M059J (cell line): Measurements from ENCODE around the gene OTOP3. TPM values are rescaled to one million over a fixed set of nuclear protein-coding genes. Genes with fewer than 3 reads are reported as not detected.

Experiments used
- DNase-seq: peaks from one replicate; pipeline ENCODE4 v3.0.0-alpha.2; 2012; ENCODE audit warnings: low read depth
- total RNA-seq: library from RNA; depleted of rRNA; stranded (reverse); fragments of >200 nt; shearing (Covaris generic); gene quantifications from 2 replicates; pipeline ENCODE4 v1.2.3, GENCODE V29; 2014

OTOP3 gene
- total RNA-seq, 1 experiment from 2014 or later, result not detected

GRCh38 chr17:74941128-74941725 lies 5.5 kb downstream of the OTOP3 start:
- DNase-seq, result no peak

DNA sequence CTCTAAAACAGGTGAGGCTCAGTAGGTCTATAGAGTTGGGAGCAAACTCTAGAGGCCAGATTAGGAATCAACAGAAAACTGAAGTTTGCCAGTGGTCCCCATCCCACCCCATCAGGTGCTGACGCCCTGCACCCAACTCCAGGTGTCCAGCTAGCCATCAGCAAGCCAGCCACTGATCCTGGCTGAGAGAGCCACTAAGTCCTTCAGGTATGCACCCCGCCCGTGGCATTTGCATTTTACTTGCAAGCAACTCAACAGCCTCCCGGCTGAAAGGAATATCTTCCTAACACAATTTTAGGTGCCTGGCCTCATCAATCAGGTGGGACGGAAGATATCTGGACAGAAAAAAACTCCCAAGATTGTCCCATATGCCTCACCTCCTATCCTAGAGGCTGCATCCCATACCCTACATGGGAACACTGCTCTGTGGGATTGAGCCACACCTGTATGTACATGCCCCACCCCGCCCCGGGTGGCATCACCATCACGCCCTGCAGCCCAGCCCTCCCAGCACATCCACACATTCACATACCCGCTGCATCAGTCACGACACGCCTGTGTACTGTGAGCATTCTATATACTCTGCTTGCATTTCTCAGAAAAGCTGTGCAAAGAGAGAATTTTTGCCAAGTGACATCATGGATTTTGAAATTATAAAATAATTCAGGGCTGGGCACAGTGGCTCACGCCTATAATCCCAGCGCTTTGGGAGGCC lies 8.3 kb downstream of the OTOP3 start:
- no peak for DNase-seq

DNA sequence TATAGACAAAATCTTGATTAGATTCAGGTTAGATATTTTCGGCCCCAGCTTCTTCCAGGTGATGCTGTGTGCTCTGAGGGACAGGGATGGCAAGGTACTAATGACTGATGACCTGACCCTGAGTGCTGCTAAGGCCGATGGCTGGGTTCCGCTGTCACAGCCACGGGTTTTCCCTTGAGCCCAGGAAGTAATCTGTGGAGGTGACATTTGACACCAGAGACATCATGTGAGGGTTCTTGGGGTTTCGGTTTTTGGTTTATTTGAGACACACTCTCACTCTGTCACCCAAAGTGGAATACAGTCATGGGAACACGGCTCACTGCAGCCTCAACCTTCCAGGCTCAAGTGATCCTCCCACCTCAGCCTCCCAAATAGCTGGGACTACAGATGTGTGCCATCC lies 9.8 kb downstream of the OTOP3 start:
- DNase-seq, result no peak

- no peak for DNase-seq
These were observed 10.9 kb downstream of the OTOP3 start for GRCh38 chr17:74946641-74947040.

GRCh38 chr17:74947041-74947754 lies 11.5 kb downstream of the OTOP3 start:
- DNase-seq, result no peak

GRCh38 chr17:74949455-74950115 lies 13.9 kb downstream of the OTOP3 start:
- DNase-seq, result no peak

GRCh38 chr17:74950207-74950606 lies 14.5 kb downstream of the OTOP3 start:
- no peak for DNase-seq

- DNase-seq, result no peak
These were observed 15.4 kb downstream of the OTOP3 start for GRCh38 chr17:74951065-74951464.

DNA sequence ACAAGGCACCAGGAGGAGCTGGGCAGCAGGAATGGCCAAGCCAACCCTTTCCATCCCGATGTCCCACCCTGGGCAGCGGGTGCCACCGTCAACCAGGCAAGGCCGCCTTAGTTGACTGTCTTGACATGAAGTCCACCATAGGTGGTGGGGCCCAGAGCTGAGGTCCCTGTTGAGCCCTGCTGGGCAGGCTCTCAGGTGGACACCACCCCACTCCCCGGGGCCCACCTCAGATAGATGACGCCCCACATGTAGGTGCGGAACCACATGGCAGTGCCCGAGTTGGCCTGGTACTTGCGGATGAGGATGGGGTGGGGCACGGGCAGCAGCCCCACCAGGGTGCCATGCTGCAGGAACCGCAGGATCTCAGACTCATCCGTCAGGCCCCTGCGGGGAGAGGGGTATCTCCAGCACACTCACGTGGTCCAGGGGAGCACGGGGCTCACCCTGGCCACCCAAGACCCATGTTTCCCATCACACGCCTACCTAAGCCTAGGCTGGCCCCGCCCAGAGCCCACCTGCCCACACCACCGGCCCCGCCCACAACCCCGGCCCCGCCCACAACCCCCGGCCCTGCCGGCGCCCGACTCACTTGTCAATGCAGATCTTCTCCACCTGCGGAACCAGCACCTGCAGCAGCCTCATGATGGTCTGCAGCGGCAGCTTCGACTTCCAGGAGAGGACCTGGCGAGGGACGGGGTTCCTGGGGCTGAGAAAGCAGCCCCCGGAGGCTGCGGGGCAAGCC lies 16.2 kb downstream of the OTOP3 start:
- DNase-seq, result no peak

DNA sequence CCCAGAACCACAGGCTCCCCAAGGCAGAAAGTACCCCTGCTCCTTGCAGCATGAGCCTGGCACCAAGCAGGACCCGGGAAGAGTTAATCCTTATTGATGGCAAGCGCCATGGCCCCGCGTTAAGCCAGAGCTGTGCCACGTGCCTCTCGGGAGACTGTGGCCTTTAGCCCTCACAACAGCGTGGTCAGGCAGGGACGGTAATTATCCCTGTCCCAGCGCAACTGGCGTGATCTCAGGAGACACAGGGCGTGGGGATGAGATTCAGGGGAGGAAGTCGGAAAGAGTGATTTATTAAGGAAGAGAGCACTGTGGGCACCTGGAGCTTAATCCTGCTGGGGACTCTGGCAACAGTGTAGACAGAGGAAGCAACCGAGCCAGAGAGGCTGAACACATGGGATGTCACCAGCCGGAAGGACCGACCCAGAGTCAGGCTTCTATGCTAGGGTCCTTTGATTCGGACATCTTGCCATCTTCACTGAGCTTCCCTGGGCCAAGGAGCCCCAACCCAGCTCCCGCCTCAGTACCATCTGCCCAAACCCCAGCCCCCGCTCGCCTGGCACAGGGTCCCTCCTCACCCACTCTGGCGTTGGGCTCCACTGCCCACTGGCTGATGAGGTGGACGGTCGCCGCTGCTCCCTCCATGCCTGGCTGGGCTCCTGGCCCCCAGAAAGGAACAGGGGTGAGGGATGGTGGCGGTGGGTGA lies 16.9 kb downstream of the OTOP3 start:
- no peak for DNase-seq

DNA sequence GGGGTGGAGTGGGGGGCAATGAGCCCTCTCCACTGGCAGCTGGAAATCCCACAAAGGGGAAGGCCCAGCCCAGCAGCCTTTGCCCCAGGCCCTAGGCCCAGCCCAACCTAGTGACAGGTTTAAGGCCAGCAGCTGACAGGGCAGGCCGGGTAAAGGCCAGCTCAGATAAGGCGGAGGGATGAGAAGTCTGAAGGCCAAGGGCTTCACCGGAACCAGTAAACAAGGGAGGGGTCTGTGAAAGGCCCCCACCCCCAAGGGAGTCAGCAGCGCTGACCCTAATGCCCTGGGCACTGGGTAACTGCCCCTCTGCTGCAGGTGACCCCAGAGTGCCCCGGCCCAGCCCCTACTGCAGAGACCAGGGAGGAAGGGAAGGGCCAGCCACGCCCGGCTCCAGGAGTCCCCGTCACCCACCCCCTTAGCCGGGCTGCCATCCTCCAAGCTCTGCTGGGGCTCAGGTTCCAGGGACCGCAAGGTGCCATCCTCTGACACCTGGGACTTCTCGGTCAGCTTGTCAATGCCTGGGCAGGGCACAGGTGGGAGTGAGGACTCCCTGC lies 17.5 kb downstream of the OTOP3 start:
- DNase-seq, result no peak

DNA sequence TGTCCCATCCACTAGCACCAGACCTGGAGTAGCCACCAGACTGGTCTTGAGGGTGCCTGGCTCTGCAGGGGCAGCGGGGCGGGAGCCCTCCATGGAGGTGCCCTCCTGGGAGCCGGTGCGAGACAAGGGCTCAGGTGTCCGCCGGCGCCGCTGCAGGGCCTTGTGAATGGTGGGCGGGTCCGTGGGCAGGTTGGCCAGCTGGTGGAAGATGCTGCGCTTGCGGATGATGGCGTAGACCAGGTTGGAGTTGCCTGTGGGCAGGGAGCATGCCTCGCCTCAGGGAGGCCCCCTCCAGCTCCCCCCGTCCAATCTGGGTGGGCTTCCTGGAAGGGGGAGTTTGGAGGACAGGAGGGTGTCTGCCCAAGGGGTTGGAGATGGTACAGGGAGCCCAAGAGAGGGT lies 18.4 kb downstream of the OTOP3 start:
- no peak for DNase-seq

GRCh38 chr17:74954665-74955421 lies 19.1 kb downstream of the OTOP3 start:
- DNase-seq, result no peak

DNA sequence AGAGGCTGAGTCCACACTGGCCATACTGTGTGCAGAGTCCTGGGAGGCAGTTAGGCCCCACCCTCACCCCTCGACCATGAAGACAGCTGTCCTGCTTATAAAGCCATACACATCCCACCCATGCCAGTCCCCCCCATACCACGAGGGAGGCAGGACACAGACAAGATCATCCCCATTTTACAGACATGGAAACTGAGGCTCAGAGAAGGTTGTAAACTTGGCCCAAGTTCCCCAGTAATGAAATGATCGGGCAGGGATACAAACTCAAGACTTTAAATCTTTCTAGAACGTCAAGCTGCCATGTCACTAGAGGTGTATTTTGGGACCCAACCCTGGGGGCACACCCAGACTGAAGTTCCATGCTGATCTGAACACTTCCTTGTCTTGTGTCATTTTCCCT lies 20.4 kb downstream of the OTOP3 start:
- DNase-seq, result no peak

- DNase-seq, result peak; percentile 29
These were observed 22.4 kb downstream of the OTOP3 start for GRCh38 chr17:74957935-74958740.

GRCh38 chr17:74959826-74960515 lies 24.3 kb downstream of the OTOP3 start:
- DNase-seq, result peak; percentile 44

GRCh38 chr17:74960570-74961342 lies 25.1 kb downstream of the OTOP3 start:
- peak; percentile 47 for DNase-seq
